HepG2 (cell line): ENCODE measurements around the gene BTBD19. TPM values are rescaled to one million over a fixed set of nuclear protein-coding genes. Genes with fewer than 3 reads are reported as not detected.

Experiments used
- ATAC-seq: fragments of 200-7000 bp; cut with Tn5 transposase; 3 replicates; pipeline ENCODE4 v1.9.1; 2020; ENCODE audit warnings: mild to moderate bottlenecking, moderate library complexity
- BruUV-seq: library from RNA; stranded (reverse); fragments of 400-500 nt; replicated peaks from 2 replicates; lab custom pipeline; 2021; lab: Mats Ljungman, UMichigan
- CTCF ChIA-PET: fragments of 300-600 bp; formaldehyde crosslinking; extraction: SDS; loops from one replicate; lab custom pipeline; 2021; ENCODE audit warnings: low total read pairs, inconsistent platforms, low intra/inter-chr PET ratio; lab: Yijun Ruan, JAX
- POLR2A ChIA-PET: fragments of 350-600 bp; sonication (Branson Sonifier 250); formaldehyde crosslinking; loops from one replicate; lab custom pipeline; 2020; ENCODE audit warnings: antibody characterized with exemption, inconsistent platforms; lab: Yijun Ruan, JAX
- DNase-seq: peaks from one replicate; pipeline ENCODE4 v3.0.0-alpha.2; 2015; ENCODE audit warnings: low spot score
- FAIRE-seq: peaks from 3 replicates; lab custom pipeline; 2011; peaks lifted over from hg19 to GRCh38; lab: Jason Lieb, UNC
- H2AFZ ChIP-seq: one replicate; pipeline ENCODE4 v1.6.1; 2011; ENCODE audit warnings: low read length, inconsistent platforms
- H3K27ac ChIP-seq: fragments of 300-600 bp; 3 replicates; pipeline ENCODE4 v1.8.0; 2011; ENCODE audit warnings: mixed run types, mild to moderate bottlenecking, mixed read lengths, low read length, inconsistent platforms; ENCODE audit not compliant: insufficient read depth; ENCODE audit errors: extremely low read length
- H3K27me3 ChIP-seq, 2 experiments: fragments of 200-600 bp in 1 of 2; 2 replicates in 1 of 2; 3 replicates in 1 of 2; pipeline versions ENCODE4 v1.6.0 to v1.8.0; 2011; ENCODE audit warnings: low read length in 2 of 2, mild to moderate bottlenecking in 2 of 2, moderate library complexity in 2 of 2, inconsistent platforms in 1 of 2; ENCODE audit not compliant: insufficient read depth in 2 of 2, control insufficient read depth in 1 of 2
- H3K36me3 ChIP-seq, 2 experiments: fragments of 200-600 bp in 1 of 2; replicated peaks in 1 of 2; 2 replicates in 1 of 2; 3 replicates in 1 of 2; pipeline versions ENCODE4 v1.5.1 to v1.8.0; 2011; ENCODE audit warnings: low read length in 2 of 2, inconsistent platforms in 1 of 2; ENCODE audit not compliant: insufficient read depth in 2 of 2, control insufficient read depth in 1 of 2
- H3K4me1 ChIP-seq: 2 replicates; pipeline ENCODE4 v1.5.1; 2012; ENCODE audit warnings: low read length, inconsistent platforms; ENCODE audit not compliant: insufficient read depth
- H3K4me2 ChIP-seq: 2 replicates; pipeline ENCODE4 v1.6.0; 2011; ENCODE audit warnings: low read depth, low read length, inconsistent platforms
- H3K4me3 ChIP-seq, 3 experiments: fragments of 200-600 bp in 1 of 3; sonication (generic), shearing (Covaris generic) in 1 of 3; replicated peaks in 1 of 3; 2 replicates each; pipeline ENCODE4 v1.5.1; 2011 to 2016; ENCODE audit warnings: low read length in 3 of 3, inconsistent platforms in 2 of 3, low read depth in 2 of 3, mild to moderate bottlenecking in 2 of 3, control low read depth in 1 of 3, mixed read lengths in 1 of 3; ENCODE audit not compliant: insufficient read depth in 1 of 3
- H3K79me2 ChIP-seq: one replicate; pipeline ENCODE4 v1.6.1; 2011; ENCODE audit warnings: low read length, inconsistent platforms; ENCODE audit not compliant: insufficient read depth
- H3K9ac ChIP-seq: 2 replicates; pipeline ENCODE4 v1.6.0; 2011; ENCODE audit warnings: mild to moderate bottlenecking, low read depth, low read length, inconsistent platforms; ENCODE audit not compliant: insufficient read depth
- H3K9me3 ChIP-seq: 2 replicates; pipeline ENCODE4 v1.5.1; 2012; ENCODE audit warnings: mild to moderate bottlenecking, low read length
- H4K20me1 ChIP-seq: 2 replicates; pipeline ENCODE4 v1.6.0; 2011; ENCODE audit warnings: inconsistent platforms, mild to moderate bottlenecking, low read length, moderate library complexity; ENCODE audit not compliant: insufficient read depth
- ASH2L ChIP-seq: fragments of 300-600, 200-600 bp; sonication (generic); IDR thresholded peaks from 2 replicates; pipeline ENCODE4 v1.7.0; 2017; ENCODE audit warnings: low read depth, mild to moderate bottlenecking, moderate library complexity, mixed read lengths, low read length; ENCODE audit not compliant: insufficient read length
- ERF ChIP-seq: IDR thresholded peaks from 2 replicates; pipeline ENCODE4 v1.6.1; 2018; ENCODE audit warnings: missing biosample characterization, missing genetic modification reagents
- NCOA1 ChIP-seq: sonication (generic); formaldehyde crosslinking; IDR thresholded peaks from 2 replicates; pipeline ENCODE4 v1.9.0; 2021; ENCODE audit warnings: missing genetic modification reagents
- RFX5 ChIP-seq: IDR thresholded peaks from 2 replicates; pipeline ENCODE4 v1.6.1; 2011; ENCODE audit warnings: low read depth, low read length, improper control_type of control experiment
- SKI ChIP-seq: fragments of 450-650 bp; IDR thresholded peaks from one replicate; pipeline ENCODE4 v1.6.1; 2018; ENCODE audit warnings: mild to moderate bottlenecking; ENCODE audit not compliant: partially characterized antibody
- SRF ChIP-seq: IDR thresholded peaks from 2 replicates; pipeline ENCODE4 v1.6.1; 2011; ENCODE audit warnings: mild to moderate bottlenecking, low read depth, low read length, moderate library complexity
- SSRP1 ChIP-seq: IDR thresholded peaks from 2 replicates; pipeline ENCODE4 v1.6.1; 2016; ENCODE audit warnings: control low read depth
- U2AF2 ChIP-seq: fragments of 200-400 bp; formaldehyde crosslinking; IDR thresholded peaks from 2 replicates; pipeline ENCODE4 v1.6.1; 2017; ENCODE audit warnings: low read depth, mild to moderate bottlenecking, low read length
- ZFY ChIP-seq: sonication (generic); formaldehyde crosslinking; IDR thresholded peaks from 2 replicates; pipeline ENCODE4 v1.4.0; 2020; ENCODE audit warnings: missing genetic modification reagents
- ZNF180 ChIP-seq: sonication (generic); formaldehyde crosslinking; IDR thresholded peaks from 2 replicates; pipeline ENCODE4 v1.4.0; 2020; ENCODE audit warnings: low read depth, missing genetic modification reagents, borderline replicate concordance
- ZNF543 ChIP-seq: sonication (generic); formaldehyde crosslinking; IDR thresholded peaks from 2 replicates; pipeline ENCODE4 v1.4.0; 2020; ENCODE audit warnings: mild to moderate bottlenecking, missing genetic modification reagents
- WGBS: methylation state at CpG from one replicate; pipeline ENCODE4 v1.1.6; 2017; ENCODE audit warnings: low lambda C conversion rate; 5-methylcytosine and 5-hydroxymethylcytosine counted together
- in situ Hi-C: cut with HindIII; loops from 2 replicates; pipeline ENCODE4 v1.10.0; 2017; ENCODE audit warnings: low pct_unique_long_range_greater_than_20kb; ENCODE audit not compliant: extremely low pct_ligation_motif_present
- intact Hi-C: fragments of 100-400 bp; cut with micrococcal nuclease; formaldehyde crosslinking; loops from one replicate; pipeline ENCODE4 v1.10.0; 2022; ENCODE audit not compliant: unreplicated experiment
- polyA plus RNA-seq, 8 experiments: library from polyadenylated mRNA; depleted of rRNA in 3 of 8; stranded (reverse) in 7 of 8; unstranded in 1 of 8; fragments of >200 nt; fragmentation: Illumina TruSeq in 4 of 8; extraction: Trizol in 4 of 8; gene quantifications; 2 replicates each; pipeline versions ENCODE4 v1.2.1 to v1.2.3, GENCODE V29; 2011 to 2016; ENCODE audit warnings: low read depth in 4 of 8, missing spikeins in 1 of 8, mixed read lengths in 1 of 8; ENCODE audit not compliant: insufficient read depth in 1 of 8
- total RNA-seq, 5 experiments: library from RNA; depleted of rRNA; stranded (reverse); fragments of >200 nt; fragmentation: Illumina TruSeq; extraction: Trizol; gene quantifications; 2 replicates each; pipeline ENCODE4 v1.2.3, GENCODE V29; 2016; ENCODE audit warnings: low read depth in 1 of 5

The BTBD19 gene
- total and polyA plus RNA-seq, 2 of the 13 experiments (the other 11 are each of a cell fraction or from before 2014, with no cell fraction given): 2.7 to 6.7 TPM

DNA sequence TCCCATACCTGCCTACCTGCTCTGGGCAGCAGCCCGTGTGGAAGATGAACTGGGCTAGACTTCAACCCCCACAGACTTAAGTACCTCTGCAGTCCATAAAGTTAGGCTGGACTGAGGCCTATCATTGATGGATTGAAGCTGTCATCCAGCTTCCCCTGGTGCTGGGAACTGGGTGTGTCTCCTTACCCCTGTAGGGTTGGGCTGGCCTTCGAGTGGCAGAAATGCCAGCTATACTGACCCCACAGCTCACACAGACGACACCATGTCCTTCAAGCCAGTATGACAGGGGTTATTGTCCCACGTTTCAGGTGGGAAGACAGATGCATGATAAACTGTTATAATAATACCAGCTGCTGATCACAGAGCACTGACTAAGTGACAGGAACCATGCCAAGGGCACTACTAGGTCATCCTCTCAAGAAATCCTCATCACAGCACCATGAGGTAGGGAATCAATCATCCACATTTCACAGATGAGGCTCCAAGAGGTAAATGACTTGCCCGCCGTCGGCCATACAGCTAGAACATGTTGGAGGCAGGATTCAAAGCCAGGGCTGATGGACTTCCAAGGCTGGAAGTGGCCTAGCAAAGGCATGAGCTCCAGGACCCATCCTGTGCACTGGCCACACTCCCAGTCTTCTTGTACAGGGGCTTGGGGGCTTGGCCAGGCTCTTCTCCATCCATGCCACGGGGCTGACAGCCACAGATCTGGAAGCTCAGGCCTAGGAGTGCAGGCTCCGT lies 20.0 kb upstream of the BTBD19 start, which contains the start of gene BEST4:
TSS of gene BEST4 (minus strand) at position 51 of the 741 bp plus-strand sequence. CDS start 465 bp downstream, outside the sequence.
- no peak for DNase-seq

More for the DNA sequence above, 20.0 kb upstream of the BTBD19 start, which contains the start of gene BEST4:
- intact Hi-C loops (no loop called here), in situ Hi-C loops (no loop called here)
- Histone ChIP-seq H3K36me3 (no peaks in the 10 kb centered on the region), H3K9me3 (no peaks in the 10 kb centered on the region), H4K20me1 (no peaks in the 10 kb centered on the region), H3K27ac (no peak within 1 kb of the TSS), H3K4me1 (peaks cover 67% of the 10 kb centered on the region), H3K27me3 (peaks cover 3 to 17% of the 10 kb centered on the region in 2 experiments; a peak in 2 of 5 replicates), H3K4me2 (peak within 1 kb of the TSS; percentile 76), H2AFZ (no peak within 1 kb of the TSS), H3K79me2 (no peaks in the 10 kb centered on the region), H3K9ac (no peak within 1 kb of the TSS), H3K4me3 (peak within 1 kb of the TSS in 1 of 3 experiments; percentile 79; a peak in 1 of 6 replicates)
- POLR2A ChIA-PET: interaction anchor here (0.7 to 5.7 kb wide), 8 partner anchors 10 to 515 kb away, joined by 3 to 32 read pairs (median 5); partner anchors contain the start of genes BTBD19, DYNLT4, PLK3 and RPS8
- FAIRE-seq: no peak
- TF ChIP-seq ASH2L (no peak), SKI (no peak), U2AF2 (no peak), ZNF180 (CRISPR knock-in tag) (no peak), ZNF543 (CRISPR knock-in tag) (no peak), ZFY (CRISPR knock-in tag) (no peak), NCOA1 (CRISPR knock-in tag) (no peak), SRF (no peak), ERF (CRISPR knock-in tag) (no peak), SSRP1 (CRISPR knock-in tag) (no peak), RFX5 (no peak)
- CTCF ChIA-PET: no interaction called here
- ATAC-seq: no peak
- 13% methylated on average over 4 of the region's 9 CpGs for WGBS
- BruUV-seq: no TSS peak
